Prostate gland (tissue), 2 donors: ENCODE data around the gene TAS1R3. TPM values are rescaled to one million over a fixed set of nuclear protein-coding genes. Genes with fewer than 3 reads are reported as not detected.

Source experiments
- DNase-seq: peaks from one replicate; pipeline ENCODE4 v3.0.0-alpha.2; 2019; ENCODE audit warnings: low spot score
- H3K27ac ChIP-seq, 2 donors: fragments of 200-600 bp; sonication (generic); 2 replicates each; pipeline ENCODE4 v1.5.1; 2017 to 2019
- H3K27me3 ChIP-seq: fragments of 200-600 bp; sonication (generic); replicated peaks from 2 replicates; pipeline ENCODE4 v1.5.1; 2019; ENCODE audit not compliant: insufficient read depth
- H3K36me3 ChIP-seq, 2 donors: fragments of 200-600 bp; sonication (generic); 1 replicate in 1 of 2; 2 replicates in 1 of 2; pipeline versions ENCODE4 v1.5.1 to v1.8.1; 2017 to 2019
- H3K4me1 ChIP-seq: fragments of 200-600 bp; sonication (generic); replicated peaks from 2 replicates; pipeline ENCODE4 v1.5.1; 2019
- H3K4me3 ChIP-seq, 2 donors: fragments of 200-600 bp; sonication (generic); 2 replicates each; pipeline ENCODE4 v1.5.1; 2017 to 2019
- H3K9me3 ChIP-seq: fragments of 200-600 bp; sonication (generic); 2 replicates; pipeline ENCODE4 v1.5.1; 2017
- POLR2A ChIP-seq: fragments of 450-650 bp; IDR thresholded peaks from one replicate; pipeline ENCODE4 v1.6.1; 2016; ENCODE audit warnings: antibody characterized with exemption, mild to moderate bottlenecking
- POLR2AphosphoS5 ChIP-seq: sonication (generic); formaldehyde crosslinking; IDR thresholded peaks from one replicate; pipeline ENCODE4 v1.6.1; 2017; ENCODE audit warnings: antibody characterized with exemption
- WGBS: methylation state at CpG from one replicate; pipeline ENCODE4 v1.1.5; 2018; 5-methylcytosine and 5-hydroxymethylcytosine counted together
- intact Hi-C: fragments of 100-400 bp; cut with DNase I; formaldehyde crosslinking; loops from one replicate; pipeline ENCODE4 v1.14.2; 2022
- total RNA-seq, 2 donors: library from RNA; depleted of rRNA; stranded (reverse); fragments of >200 nt; gene quantifications; one replicate each; pipeline ENCODE4 v1.1.0, GENCODE V29; 2016
- TF ChIP-seq, protein P1 (sequence below), 4 experiments: fragments of 200-600 bp in 2 of 4; fragments of 450-650 bp in 2 of 4; sonication (generic) in 2 of 4; IDR thresholded peaks; 1 replicate in 3 of 4; 2 replicates in 1 of 4; pipeline ENCODE4 v1.5.1; 2016 to 2019; ENCODE audit warnings: antibody characterized with exemption in 4 of 4, mild to moderate bottlenecking in 2 of 4, moderate library complexity in 2 of 4

The TAS1R3 gene
- under 1 TPM in 1 of 2 donors, not detected in 1; 0.80 TPM for total RNA-seq

DNA sequence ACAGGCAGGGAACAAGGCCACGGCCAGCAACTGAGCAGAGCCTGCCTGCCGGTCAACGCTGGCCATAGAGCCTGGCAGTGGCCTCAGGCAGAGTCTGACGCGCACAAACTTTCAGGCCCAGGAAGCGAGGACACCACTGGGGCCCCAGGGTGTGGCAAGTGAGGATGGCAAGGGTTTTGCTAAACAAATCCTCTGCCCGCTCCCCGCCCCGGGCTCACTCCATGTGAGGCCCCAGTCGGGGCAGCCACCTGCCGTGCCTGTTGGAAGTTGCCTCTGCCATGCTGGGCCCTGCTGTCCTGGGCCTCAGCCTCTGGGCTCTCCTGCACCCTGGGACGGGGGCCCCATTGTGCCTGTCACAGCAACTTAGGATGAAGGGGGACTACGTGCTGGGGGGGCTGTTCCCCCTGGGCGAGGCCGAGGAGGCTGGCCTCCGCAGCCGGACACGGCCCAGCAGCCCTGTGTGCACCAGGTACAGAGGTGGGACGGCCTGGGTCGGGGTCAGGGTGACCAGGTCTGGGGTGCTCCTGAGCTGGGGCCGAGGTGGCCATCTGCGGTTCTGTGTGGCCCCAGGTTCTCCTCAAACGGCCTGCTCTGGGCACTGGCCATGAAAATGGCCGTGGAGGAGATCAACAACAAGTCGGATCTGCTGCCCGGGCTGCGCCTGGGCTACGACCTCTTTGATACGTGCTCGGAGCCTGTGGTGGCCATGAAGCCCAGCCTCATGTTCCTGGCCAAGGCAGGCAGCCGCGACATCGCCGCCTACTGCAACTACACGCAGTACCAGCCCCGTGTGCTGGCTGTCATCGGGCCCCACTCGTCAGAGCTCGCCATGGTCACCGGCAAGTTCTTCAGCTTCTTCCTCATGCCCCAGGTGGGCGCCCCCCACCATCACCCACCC, at the start of gene TAS1R3:
Gene TAS1R3 (plus strand): TSS at position 213 of the 898 bp plus-strand sequence. CDS start 66 bp downstream, at position 279.
- peaks cover 4% of the 10 kb centered on the region for H3K4me1 ChIP-seq
- no peak for DNase-seq
- no peaks in the 10 kb centered on the region for H3K9me3 ChIP-seq
- H3K4me3 ChIP-seq = no peak within 1 kb of the TSS
- peaks cover 0 to 2% of the 10 kb centered on the region in 2 donors for H3K36me3 ChIP-seq
- intact Hi-C loops = no loop called here
- H3K27me3 ChIP-seq = no peaks in the 10 kb centered on the region
- H3K27ac ChIP-seq = no peak within 1 kb of the TSS
- WGBS = 57% methylated on average over 39 of the region's 41 CpGs
- TF ChIP-seq POLR2A (no peak), POLR2AphosphoS5 (no peak)
- TF ChIP-seq, protein P1, sequence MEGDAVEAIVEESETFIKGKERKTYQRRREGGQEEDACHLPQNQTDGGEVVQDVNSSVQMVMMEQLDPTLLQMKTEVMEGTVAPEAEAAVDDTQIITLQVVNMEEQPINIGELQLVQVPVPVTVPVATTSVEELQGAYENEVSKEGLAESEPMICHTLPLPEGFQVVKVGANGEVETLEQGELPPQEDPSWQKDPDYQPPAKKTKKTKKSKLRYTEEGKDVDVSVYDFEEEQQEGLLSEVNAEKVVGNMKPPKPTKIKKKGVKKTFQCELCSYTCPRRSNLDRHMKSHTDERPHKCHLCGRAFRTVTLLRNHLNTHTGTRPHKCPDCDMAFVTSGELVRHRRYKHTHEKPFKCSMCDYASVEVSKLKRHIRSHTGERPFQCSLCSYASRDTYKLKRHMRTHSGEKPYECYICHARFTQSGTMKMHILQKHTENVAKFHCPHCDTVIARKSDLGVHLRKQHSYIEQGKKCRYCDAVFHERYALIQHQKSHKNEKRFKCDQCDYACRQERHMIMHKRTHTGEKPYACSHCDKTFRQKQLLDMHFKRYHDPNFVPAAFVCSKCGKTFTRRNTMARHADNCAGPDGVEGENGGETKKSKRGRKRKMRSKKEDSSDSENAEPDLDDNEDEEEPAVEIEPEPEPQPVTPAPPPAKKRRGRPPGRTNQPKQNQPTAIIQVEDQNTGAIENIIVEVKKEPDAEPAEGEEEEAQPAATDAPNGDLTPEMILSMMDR (IDR thresholded peaks at IDR 0.05) = no peak

DNA sequence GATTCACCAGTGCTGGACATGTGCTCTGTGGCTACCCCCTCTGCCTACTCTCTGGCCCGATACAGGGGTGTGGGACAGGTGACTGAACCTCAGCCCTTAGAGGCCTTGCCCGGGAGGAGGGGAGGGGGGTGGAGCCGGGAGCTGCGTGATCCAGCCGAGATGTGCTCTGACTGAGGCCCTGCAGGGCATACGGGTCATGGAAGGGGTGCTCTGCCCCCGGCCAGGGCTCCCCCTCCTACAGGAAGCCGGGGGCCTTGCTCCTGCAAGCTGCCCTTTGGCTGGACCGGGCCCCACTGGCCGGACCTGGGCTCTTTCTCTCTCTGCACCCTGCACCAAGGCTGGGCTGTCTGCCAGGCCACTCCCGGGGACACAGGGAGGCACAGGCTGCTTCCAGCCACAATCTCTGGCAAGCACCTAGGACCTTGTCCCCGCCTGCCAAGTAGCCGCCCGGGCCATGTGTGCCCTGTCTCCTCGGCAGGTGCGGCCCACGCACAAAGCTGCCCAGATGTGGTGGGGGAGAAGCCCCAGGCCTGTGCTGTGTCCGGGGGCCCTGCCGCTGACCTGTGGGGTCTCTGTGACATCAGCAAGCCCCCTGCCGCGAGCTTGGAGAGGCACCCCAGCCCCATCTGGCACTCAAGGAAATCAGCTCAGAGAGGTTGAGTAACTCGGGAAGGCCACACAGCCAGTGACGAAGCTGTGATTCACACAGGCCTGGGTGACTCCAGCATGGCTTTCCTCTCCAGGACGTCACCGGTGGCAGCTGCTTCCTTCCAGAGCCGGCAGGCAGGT, 49.4 kb upstream of the TAS1R3 start:
- TF ChIP-seq POLR2AphosphoS5 = peak; percentile 22
- TF ChIP-seq, protein P1 (IDR thresholded peaks at IDR 0.05) = no peak
- Histone ChIP-seq H3K4me3 (no peak overlapping the region), H3K4me1 (no peaks in the 10 kb centered on the region), H3K27me3 (peaks cover 3% of the 10 kb centered on the region), H3K36me3 (no peaks in the 10 kb centered on the region), H3K9me3 (no peaks in the 10 kb centered on the region), H3K27ac (no peak overlapping the region)
- WGBS = 39% methylated on average over 24 of the region's 26 CpGs
- peak; percentile 73 for DNase-seq
- intact Hi-C loops = no loop called here

DNA sequence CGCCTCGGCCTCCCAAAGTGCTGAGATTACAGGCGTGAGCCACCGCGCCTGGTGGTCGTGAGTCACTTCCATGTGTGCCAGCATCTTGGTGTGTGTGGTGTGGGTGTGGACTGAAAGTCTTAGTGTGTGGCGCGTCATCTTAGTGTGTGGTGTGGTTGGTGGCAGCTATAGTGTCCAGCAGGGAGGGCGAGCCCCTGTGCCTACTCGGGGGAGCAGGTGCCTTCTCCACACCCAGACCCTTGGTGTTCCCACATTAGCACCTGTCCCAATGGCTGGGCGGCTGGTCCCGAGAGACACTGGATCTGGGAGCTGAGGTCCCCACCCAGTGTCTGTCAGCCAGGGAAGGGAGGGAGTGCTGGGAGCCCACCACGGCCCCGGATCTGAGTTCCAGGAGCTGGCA, 48.1 kb upstream of the TAS1R3 start:
- Histone ChIP-seq H3K4me1 (no peaks in the 10 kb centered on the region), H3K4me3 (no peak overlapping the region), H3K9me3 (no peaks in the 10 kb centered on the region), H3K27me3 (peaks cover 3% of the 10 kb centered on the region), H3K36me3 (no peaks in the 10 kb centered on the region), H3K27ac (no peak overlapping the region)
- no peak for DNase-seq
- intact Hi-C loops = no loop called here
- 89% methylated on average over 13 of the region's 14 CpGs for WGBS
- TF ChIP-seq POLR2A = no peak
- TF ChIP-seq, protein P1 (IDR thresholded peaks at IDR 0.05) = no peak
- TF ChIP-seq POLR2AphosphoS5 = no peak

DNA sequence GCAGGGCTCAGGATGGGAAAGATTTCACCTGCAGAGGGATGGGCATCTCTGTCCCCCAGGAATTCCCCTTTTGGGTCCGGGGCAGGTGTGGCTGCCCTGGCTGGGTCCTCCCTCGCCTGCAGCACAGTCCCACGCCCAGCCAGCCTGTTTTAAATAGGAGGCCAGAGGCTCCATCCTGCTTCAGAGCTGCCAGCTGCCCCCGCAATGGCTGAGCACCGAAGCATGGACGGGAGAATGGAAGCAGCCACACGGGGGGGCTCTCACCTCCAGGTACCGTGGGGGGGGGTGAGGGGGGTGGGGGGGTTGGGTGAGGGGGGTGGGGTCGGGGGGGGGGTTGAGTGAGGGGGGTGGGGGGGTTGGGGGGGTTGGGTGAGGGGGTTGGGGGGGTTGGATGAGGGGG, 47.3 kb upstream of the TAS1R3 start:
- Histone ChIP-seq H3K4me1 (no peaks in the 10 kb centered on the region), H3K27me3 (peaks cover 3% of the 10 kb centered on the region), H3K27ac (no peak overlapping the region), H3K9me3 (no peaks in the 10 kb centered on the region), H3K36me3 (no peaks in the 10 kb centered on the region), H3K4me3 (no peak overlapping the region)
- no peak for DNase-seq
- intact Hi-C loops = no loop called here
- TF ChIP-seq POLR2AphosphoS5 (no peak), POLR2A (no peak)
- TF ChIP-seq, protein P1 (IDR thresholded peaks at IDR 0.05) = no peak
- WGBS = 7% methylated on average over 3 of the region's 9 CpGs
